Endodermal cell (in vitro differentiated cells): ENCODE measurements around the gene KCNMA1. TPM values are rescaled to one million over a fixed set of nuclear protein-coding genes. Genes with fewer than 3 reads are reported as not detected.

Experiments used
- DNase-seq: peaks from one replicate; pipeline ENCODE4 v3.0.0-alpha.2; 2017
- H3K27ac ChIP-seq: 2 replicates; pipeline ENCODE4 v1.5.1; 2013; ENCODE audit warnings: mild to moderate bottlenecking, low read depth, low read length, moderate library complexity
- H3K27me3 ChIP-seq: 2 replicates; pipeline ENCODE4 v1.6.1; 2013; ENCODE audit warnings: mild to moderate bottlenecking, low read length, moderate library complexity; ENCODE audit not compliant: insufficient read depth, control insufficient read depth, poor library complexity, severe bottlenecking
- H3K36me3 ChIP-seq: 2 replicates; pipeline ENCODE4 v1.7.0; 2013; ENCODE audit warnings: mild to moderate bottlenecking, low read length, moderate library complexity; ENCODE audit not compliant: control insufficient read depth, insufficient read depth
- H3K4me1 ChIP-seq: one replicate; pipeline ENCODE4 v1.7.0; 2013; ENCODE audit warnings: low read length; ENCODE audit not compliant: control insufficient read depth, insufficient read depth
- H3K4me3 ChIP-seq: 2 replicates; pipeline ENCODE4 v1.5.1; 2013; ENCODE audit warnings: mild to moderate bottlenecking, low read length, moderate library complexity
- H3K9ac ChIP-seq: 2 replicates; pipeline ENCODE4 v1.6.1; 2013; ENCODE audit warnings: mild to moderate bottlenecking, low read length, moderate library complexity; ENCODE audit not compliant: poor library complexity, severe bottlenecking; ENCODE audit errors: extremely low read depth
- H3K9me3 ChIP-seq: 2 replicates; pipeline ENCODE4 v1.6.1; 2013; ENCODE audit warnings: mild to moderate bottlenecking, low read length, moderate library complexity; ENCODE audit not compliant: control insufficient read depth
- H3K27ac Mint-ChIP-seq: 2 replicates; pipeline ENCODE4 v1.8.0; 2020; ENCODE audit warnings: mixed read lengths
- H3K27me3 Mint-ChIP-seq: 2 replicates; pipeline ENCODE4 v1.8.0; 2021; ENCODE audit warnings: mild to moderate bottlenecking, mixed read lengths; ENCODE audit not compliant: insufficient read depth
- H3K36me3 Mint-ChIP-seq: 2 replicates; pipeline ENCODE4 v1.8.0; 2020; ENCODE audit warnings: low read depth, mixed read lengths
- H3K4me1 Mint-ChIP-seq: 2 replicates; pipeline ENCODE4 v1.8.0; 2020; ENCODE audit warnings: mixed read lengths
- H3K4me3 Mint-ChIP-seq: 2 replicates; pipeline ENCODE4 v1.8.0; 2020; ENCODE audit warnings: mild to moderate bottlenecking, moderate library complexity, mixed read lengths
- H3K9me3 Mint-ChIP-seq: 2 replicates; pipeline ENCODE4 v1.8.0; 2020; ENCODE audit warnings: mild to moderate bottlenecking, mixed read lengths
- CTCF ChIP-seq: fragments of 200-600 bp; sonication (generic); conservative IDR thresholded peaks from 2 replicates; pipeline ENCODE4 v1.5.0; 2021; ENCODE audit warnings: antibody characterized with exemption, mild to moderate bottlenecking
- WGBS, 2 experiments: methylation state at CpG; one replicate each; pipeline versions ENCODE4 v1.1.5 to v1.1.7; 2013; ENCODE audit warnings: missing lambda C conversion rate in 2 of 2, mixed read lengths in 1 of 2; ENCODE audit not compliant: insufficient coverage in 1 of 2, insufficient read length in 1 of 2; 5-methylcytosine and 5-hydroxymethylcytosine counted together
- total RNA-seq, 2 donors: library from RNA; stranded (reverse); fragmentation: NEBNext Ultra II Directional in 1 of 2; extraction: Animal tissue kit (Norgen Biotek cat#: 25700) in 1 of 2; gene quantifications; 2 replicates in 1 of 2; 3 replicates in 1 of 2; pipeline ENCODE4 v1.2.1, GENCODE V29; 2021

KCNMA1 gene
- total RNA-seq, 2 donors from 2014 or later: 0.55 to 1.3 TPM

GRCh38 chr10:77084431-77085144 is 553.0 kb downstream of the KCNMA1 start:
- no peak overlapping the region for H3K4me3 ChIP-seq
- DNase-seq: no peak
- no peaks in the 10 kb centered on the region for H3K9me3 Mint-ChIP-seq
- no peaks in the 10 kb centered on the region for H3K9me3 ChIP-seq
- no peaks in the 10 kb centered on the region for H3K27me3 Mint-ChIP-seq
- H3K4me1 Mint-ChIP-seq: peaks cover 20% of the 10 kb centered on the region
- H3K27me3 ChIP-seq: no peaks in the 10 kb centered on the region
- no peaks in the 10 kb centered on the region for H3K36me3 ChIP-seq
- WGBS, 2 experiments: 91 to 92% methylated on average over 7 to 12 of the region's 12 CpGs
- TF ChIP-seq CTCF: no peak
- H3K36me3 Mint-ChIP-seq: no peaks in the 10 kb centered on the region
- no peak overlapping the region for H3K27ac Mint-ChIP-seq
- no peak overlapping the region for H3K4me3 Mint-ChIP-seq
- no peak overlapping the region for H3K9ac ChIP-seq
- no peaks in the 10 kb centered on the region for H3K4me1 ChIP-seq
- H3K27ac ChIP-seq: no peak overlapping the region

GRCh38 chr10:77082601-77083252 is 554.9 kb downstream of the KCNMA1 start:
- Mint-ChIP-seq H3K36me3 (no peaks in the 10 kb centered on the region), H3K9me3 (no peaks in the 10 kb centered on the region), H3K27ac (no peak overlapping the region), H3K4me1 (peaks cover 20% of the 10 kb centered on the region), H3K27me3 (no peaks in the 10 kb centered on the region), H3K4me3 (no peak overlapping the region)
- no peak overlapping the region for H3K9ac ChIP-seq
- H3K4me3 ChIP-seq: no peak overlapping the region
- no peaks in the 10 kb centered on the region for H3K9me3 ChIP-seq
- 53 to 67% methylated on average over 4 to 7 of the region's 7 CpGs for WGBS, 2 experiments
- DNase-seq: peak; percentile 92
- no peaks in the 10 kb centered on the region for H3K36me3 ChIP-seq
- no peaks in the 10 kb centered on the region for H3K4me1 ChIP-seq
- H3K27ac ChIP-seq: no peak overlapping the region
- no peaks in the 10 kb centered on the region for H3K27me3 ChIP-seq
- peak; percentile 87 for TF ChIP-seq CTCF

- H3K27me3 Mint-ChIP-seq: no peaks in the 10 kb centered on the region
- peaks cover 18% of the 10 kb centered on the region for H3K4me1 Mint-ChIP-seq
These were observed 556.1 kb downstream of the KCNMA1 start for GRCh38 chr10:77081481-77081891.

More at GRCh38 chr10:77081481-77081891, 556.1 kb downstream of the KCNMA1 start:
- Histone ChIP-seq H3K4me3 (no peak overlapping the region), H3K36me3 (no peaks in the 10 kb centered on the region), H3K4me1 (no peaks in the 10 kb centered on the region), H3K9ac (no peak overlapping the region), H3K9me3 (no peaks in the 10 kb centered on the region), H3K27me3 (no peaks in the 10 kb centered on the region), H3K27ac (no peak overlapping the region)
- peak; percentile 49 for DNase-seq
- H3K9me3 Mint-ChIP-seq: no peaks in the 10 kb centered on the region
- H3K27ac Mint-ChIP-seq: peak overlapping the region; percentile 48
- TF ChIP-seq CTCF: no peak
- no peak overlapping the region for H3K4me3 Mint-ChIP-seq
- no peaks in the 10 kb centered on the region for H3K36me3 Mint-ChIP-seq
- 45 to 51% methylated on average over 7 of the region's 7 CpGs for WGBS, 2 experiments
